Myocyte (in vitro differentiated cells): Measurements from ENCODE around the gene ZC3HAV1. TPM values are rescaled to one million over a fixed set of nuclear protein-coding genes. Genes with fewer than 3 reads are reported as not detected.
"Not testable (repeated sequence)": the region's sequence is repeated elsewhere in the genome, so short reads cannot be mapped to it uniquely, and the experiment has no call there.

Experiments
- DNase-seq: peaks from one replicate; pipeline ENCODE4 v3.0.0-alpha.2; 2012; ENCODE audit warnings: low read depth
- total RNA-seq: library from RNA; depleted of rRNA; stranded (reverse); fragments of >200 nt; gene quantifications from 2 replicates; pipeline ENCODE4 v1.2.3, GENCODE V29; 2014

Gene ZC3HAV1
- total RNA-seq, 1 donor from 2014 or later: 29.7 TPM

GRCh38 chr7:139087212-139087611 is 22.3 kb downstream of the ZC3HAV1 start:
- DNase-seq: no peak

GRCh38 chr7:139086454-139086853 is 23.1 kb downstream of the ZC3HAV1 start:
- DNase-seq: no peak

GRCh38 chr7:139084709-139085108 is 24.8 kb downstream of the ZC3HAV1 start:
- no peak for DNase-seq

- no peak for DNase-seq
Measured at GRCh38 chr7:139081584-139081983, 27.9 kb downstream of the ZC3HAV1 start.

GRCh38 chr7:139080905-139081304 is 28.6 kb downstream of the ZC3HAV1 start:
- DNase-seq: no peak

- no peak for DNase-seq
Measured at GRCh38 chr7:139079861-139080260, 29.7 kb downstream of the ZC3HAV1 start.

GRCh38 chr7:139078911-139079310 is 30.6 kb downstream of the ZC3HAV1 start:
- DNase-seq: no peak

- no peak for DNase-seq
Measured at GRCh38 chr7:139078399-139078798, 31.1 kb downstream of the ZC3HAV1 start.

GRCh38 chr7:139077706-139078105 is 31.8 kb downstream of the ZC3HAV1 start:
- DNase-seq: not testable (repeated sequence)

- DNase-seq: peak; percentile 24
Measured at GRCh38 chr7:139075871-139076686, 33.4 kb downstream of the ZC3HAV1 start.

- peak; percentile 85 for DNase-seq
Measured at GRCh38 chr7:139075031-139075652, 34.4 kb downstream of the ZC3HAV1 start.

GRCh38 chr7:139072796-139073195 is 36.7 kb downstream of the ZC3HAV1 start:
- DNase-seq: no peak

- DNase-seq: no peak
Measured at GRCh38 chr7:139071680-139072079, 37.8 kb downstream of the ZC3HAV1 start.

GRCh38 chr7:139068544-139069399 is 40.7 kb downstream of the ZC3HAV1 start:
- no peak for DNase-seq

- no peak for DNase-seq
Measured at GRCh38 chr7:139066315-139066714, 43.2 kb downstream of the ZC3HAV1 start.

GRCh38 chr7:139065323-139065722 is 44.2 kb downstream of the ZC3HAV1 start:
- no peak for DNase-seq

GRCh38 chr7:139061416-139061815 is 48.1 kb downstream of the ZC3HAV1 start:
- DNase-seq: no peak

GRCh38 chr7:139060695-139061237 is 48.8 kb downstream of the ZC3HAV1 start:
- DNase-seq: peak; percentile 42

GRCh38 chr7:139059905-139060304 is 49.6 kb downstream of the ZC3HAV1 start:
- no peak for DNase-seq

GRCh38 chr7:139058943-139059342 is 50.6 kb downstream of the ZC3HAV1 start:
- peak; percentile 28 for DNase-seq

- DNase-seq: no peak
Measured at GRCh38 chr7:139055674-139056073, 53.8 kb downstream of the ZC3HAV1 start.
